H4 (cell line): ENCODE data around the gene DNASE1L1. TPM values are rescaled to one million over a fixed set of nuclear protein-coding genes. Genes with fewer than 3 reads are reported as not detected.
A peak's percentile ranks its signal among the peaks of the same experiment; 100 is the strongest.

Experiments
- DNase-seq: peaks from one replicate; pipeline ENCODE4 v3.0.0-alpha.2; 2015; ENCODE audit warnings: low spot score
- total RNA-seq: library from RNA; depleted of rRNA; stranded (reverse); fragments of >200 nt; shearing (Covaris generic); gene quantifications from 2 replicates; pipeline ENCODE4 v1.2.3, GENCODE V29; 2014; rRNA removed

The DNASE1L1 gene
- total RNA-seq, result 19.4 and 21.8 TPM in 2 replicates

GRCh38 chrX:154409222-154409871 is at the start of gene DNASE1L1:
Gene DNASE1L1, minus strand, starts transcription at chrX:154409254. Its CDS starts 3,686 bp downstream, at chrX:154405568.
- peak; percentile 84 for DNase-seq

GRCh38 chrX:154458116-154458953 is 49.3 kb upstream of the DNASE1L1 start, which contains the start of gene PLXNA3:
Gene PLXNA3, plus strand, starts transcription at chrX:154458281. Its CDS starts 1,903 bp downstream, at chrX:154460184.
- DNase-seq, result no peak

GRCh38 chrX:154457491-154458115 is 48.5 kb upstream of the DNASE1L1 start:
- DNase-seq, result no peak

- DNase-seq, result no peak
Measured at GRCh38 chrX:154452823-154453222, 43.8 kb upstream of the DNASE1L1 start.

GRCh38 chrX:154450312-154450711 is 41.3 kb upstream of the DNASE1L1 start:
- DNase-seq, result no peak

- no peak for DNase-seq
Measured at GRCh38 chrX:154449618-154450017, 40.6 kb upstream of the DNASE1L1 start.

GRCh38 chrX:154448484-154448883 is 39.4 kb upstream of the DNASE1L1 start:
- DNase-seq, result no peak

GRCh38 chrX:154446430-154446829 is 37.4 kb upstream of the DNASE1L1 start:
- DNase-seq, result no peak

- no peak for DNase-seq
Measured at GRCh38 chrX:154445776-154446175, 36.7 kb upstream of the DNASE1L1 start.

- no peak for DNase-seq
Measured at GRCh38 chrX:154444755-154445246, 35.7 kb upstream of the DNASE1L1 start.

GRCh38 chrX:154443992-154444754 is 35.1 kb upstream of the DNASE1L1 start, which contains the start of gene FAM50A:
Gene FAM50A, plus strand, starts transcription at chrX:154444141. Its CDS starts 95 bp downstream, at chrX:154444236.
- DNase-seq, result peak; percentile 52

GRCh38 chrX:154443479-154443910 is 34.4 kb upstream of the DNASE1L1 start:
- DNase-seq, result no peak

GRCh38 chrX:154441984-154442707 is 33.1 kb upstream of the DNASE1L1 start:
- DNase-seq, result no peak

- DNase-seq, result no peak
Measured at GRCh38 chrX:154441564-154441963, 32.5 kb upstream of the DNASE1L1 start.

GRCh38 chrX:154440623-154441357 is 31.7 kb upstream of the DNASE1L1 start:
- no peak for DNase-seq

GRCh38 chrX:154439841-154440240 is 30.8 kb upstream of the DNASE1L1 start:
- no peak for DNase-seq

- no peak for DNase-seq
Measured at GRCh38 chrX:154437971-154438893, 29.2 kb upstream of the DNASE1L1 start.

- no peak for DNase-seq
Measured at GRCh38 chrX:154436983-154437752, 28.1 kb upstream of the DNASE1L1 start, which contains the start of gene GDI1. Gene GDI1, plus strand, starts transcription at chrX:154437154. Its CDS starts 101 bp downstream, at chrX:154437255.
